ENCODE results near the gene OCA2. TPM values are rescaled to one million over a fixed set of nuclear protein-coding genes. Genes with fewer than 3 reads are reported as not detected.

OCA2 gene
- total RNA-seq, 2 experiments from 2014 or later = not detected

DNA sequence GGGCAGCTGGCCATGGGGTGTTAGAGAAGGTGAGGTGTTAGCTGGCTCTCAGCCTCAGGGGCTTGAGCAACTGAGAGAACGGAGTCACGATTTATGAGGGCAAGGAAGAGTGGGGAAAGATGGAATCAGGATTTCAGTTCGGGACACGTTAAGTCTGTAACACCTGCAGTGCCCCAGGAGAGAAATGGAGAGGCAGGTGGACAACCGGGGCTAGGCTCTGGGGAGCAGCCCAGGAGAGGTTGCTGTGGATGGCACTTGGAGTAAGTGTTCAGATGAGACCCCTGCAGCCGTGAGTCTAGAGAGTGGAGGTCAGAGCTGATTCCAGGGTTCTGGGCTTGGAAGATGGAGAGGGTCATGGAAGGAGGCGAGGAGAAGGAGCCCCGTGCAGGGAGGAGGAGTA lies 237.9 kb downstream of the OCA2 start:
- BruUV-seq (replicated peaks) = no TSS peak
- no peaks in the 10 kb centered on the region for H4K20me1 ChIP-seq (ENCODE audit: insufficient read depth, low read length)
- no peaks in the 10 kb centered on the region for H3K9me3 ChIP-seq (ENCODE audit: low read length)
- no peaks in the 10 kb centered on the region for H3K36me3 ChIP-seq (ENCODE audit: insufficient read depth, low read length)
- H2AFZ ChIP-seq (ENCODE audit: low read length) = no peak overlapping the region
- H3K4me3 ChIP-seq (ENCODE audit: low read depth, low read length, poor library complexity, severe bottlenecking) = no peak overlapping the region
- no peaks in the 10 kb centered on the region for H3K9me2 ChIP-seq (ENCODE audit: insufficient read depth, low read length)
- DNase-seq (ENCODE audit: low spot score) = no peak
- no peaks in the 10 kb centered on the region for H3K4me1 ChIP-seq (ENCODE audit: insufficient read depth, low read length, poor library complexity, severe bottlenecking)
- POLR2A ChIA-PET = no interaction called here
- H3K79me2 ChIP-seq (ENCODE audit: insufficient read depth, low read depth, low read length) = no peaks in the 10 kb centered on the region
- CTCF ChIA-PET (ENCODE audit: unreplicated experiment) = no interaction called here
- no peak overlapping the region for H3K4me2 ChIP-seq (ENCODE audit: low read length)
- intact Hi-C loops (cut with micrococcal nuclease; ENCODE audit: unreplicated experiment) = no loop called here
- no peak for TF ChIP-seq EZH2phosphoT487 (IDR thresholded peaks at IDR 0.05; ENCODE audit: borderline replicate concordance, low read depth, low read length)
- TF ChIP-seq, protein P1, sequence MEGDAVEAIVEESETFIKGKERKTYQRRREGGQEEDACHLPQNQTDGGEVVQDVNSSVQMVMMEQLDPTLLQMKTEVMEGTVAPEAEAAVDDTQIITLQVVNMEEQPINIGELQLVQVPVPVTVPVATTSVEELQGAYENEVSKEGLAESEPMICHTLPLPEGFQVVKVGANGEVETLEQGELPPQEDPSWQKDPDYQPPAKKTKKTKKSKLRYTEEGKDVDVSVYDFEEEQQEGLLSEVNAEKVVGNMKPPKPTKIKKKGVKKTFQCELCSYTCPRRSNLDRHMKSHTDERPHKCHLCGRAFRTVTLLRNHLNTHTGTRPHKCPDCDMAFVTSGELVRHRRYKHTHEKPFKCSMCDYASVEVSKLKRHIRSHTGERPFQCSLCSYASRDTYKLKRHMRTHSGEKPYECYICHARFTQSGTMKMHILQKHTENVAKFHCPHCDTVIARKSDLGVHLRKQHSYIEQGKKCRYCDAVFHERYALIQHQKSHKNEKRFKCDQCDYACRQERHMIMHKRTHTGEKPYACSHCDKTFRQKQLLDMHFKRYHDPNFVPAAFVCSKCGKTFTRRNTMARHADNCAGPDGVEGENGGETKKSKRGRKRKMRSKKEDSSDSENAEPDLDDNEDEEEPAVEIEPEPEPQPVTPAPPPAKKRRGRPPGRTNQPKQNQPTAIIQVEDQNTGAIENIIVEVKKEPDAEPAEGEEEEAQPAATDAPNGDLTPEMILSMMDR (conservative IDR thresholded peaks at IDR 0.05; ENCODE audit: low read length) = no peak
- H3K27ac ChIP-seq (ENCODE audit: low read depth, low read length, poor library complexity, severe bottlenecking) = no peak overlapping the region

DNA sequence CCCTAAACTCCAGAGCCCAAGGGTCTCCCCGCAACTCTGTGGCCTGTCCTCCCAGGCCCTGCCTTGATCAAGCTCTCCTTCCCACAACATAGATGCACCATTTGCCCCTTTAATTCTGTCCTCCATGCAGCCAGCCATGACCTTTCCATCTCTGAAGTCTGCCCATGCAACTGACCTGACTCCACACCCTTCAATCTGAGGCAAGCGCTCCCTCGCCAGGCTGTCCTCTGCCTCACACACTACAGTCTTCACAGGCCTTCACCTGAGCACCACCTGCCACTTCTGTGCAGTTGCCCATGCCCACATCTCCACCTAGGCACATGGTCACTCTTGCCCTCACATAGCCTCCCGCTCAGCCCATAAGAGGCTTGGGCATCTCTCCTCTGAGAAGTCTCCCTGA lies 244.0 kb downstream of the OCA2 start:
- Histone ChIP-seq H2AFZ (ENCODE audit: low read length) (no peak overlapping the region), H3K4me2 (ENCODE audit: low read length) (no peak overlapping the region), H3K36me3 (ENCODE audit: insufficient read depth, low read length) (no peaks in the 10 kb centered on the region), H3K4me1 (ENCODE audit: insufficient read depth, low read length, poor library complexity, severe bottlenecking) (no peaks in the 10 kb centered on the region), H3K4me3 (ENCODE audit: low read depth, low read length, poor library complexity, severe bottlenecking) (no peak overlapping the region), H3K9me3 (ENCODE audit: low read length) (no peaks in the 10 kb centered on the region), H4K20me1 (ENCODE audit: insufficient read depth, low read length) (no peaks in the 10 kb centered on the region), H3K9me2 (ENCODE audit: insufficient read depth, low read length) (no peaks in the 10 kb centered on the region), H3K27ac (ENCODE audit: low read depth, low read length, poor library complexity, severe bottlenecking) (no peak overlapping the region), H3K79me2 (ENCODE audit: insufficient read depth, low read depth, low read length) (no peaks in the 10 kb centered on the region)
- no TSS peak for BruUV-seq (replicated peaks)
- intact Hi-C loops (cut with micrococcal nuclease; ENCODE audit: unreplicated experiment) = no loop called here
- DNase-seq (ENCODE audit: low spot score) = no peak
- POLR2A ChIA-PET = no interaction called here
- TF ChIP-seq, protein P1 (conservative IDR thresholded peaks at IDR 0.05; ENCODE audit: low read length) = no peak
- TF ChIP-seq EZH2phosphoT487 (IDR thresholded peaks at IDR 0.05; ENCODE audit: borderline replicate concordance, low read depth, low read length) = no peak
- CTCF ChIA-PET (ENCODE audit: unreplicated experiment) = no interaction called here

DNA sequence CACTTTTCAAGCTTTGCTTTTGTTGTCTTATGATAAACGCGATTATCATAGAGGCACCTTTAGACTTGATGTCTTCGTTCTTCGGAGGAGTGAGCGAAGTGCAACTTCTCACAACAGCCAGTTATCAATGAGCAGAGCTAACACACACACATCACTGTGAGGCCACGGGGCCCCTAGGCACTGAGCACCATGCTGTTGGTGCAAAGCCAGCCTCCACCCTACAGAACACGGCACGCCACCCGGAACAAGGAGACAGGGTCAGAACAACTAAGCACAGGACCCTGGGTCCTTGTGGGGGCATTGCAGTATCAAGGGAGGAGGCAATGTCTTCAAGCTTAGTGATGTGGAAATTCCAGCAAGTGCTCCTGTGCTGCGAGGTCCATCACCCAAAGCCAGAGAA lies 244.5 kb downstream of the OCA2 start:
- H3K9me3 ChIP-seq (ENCODE audit: low read length) = no peaks in the 10 kb centered on the region
- no peaks in the 10 kb centered on the region for H4K20me1 ChIP-seq (ENCODE audit: insufficient read depth, low read length)
- H2AFZ ChIP-seq (ENCODE audit: low read length) = no peak overlapping the region
- H3K4me1 ChIP-seq (ENCODE audit: insufficient read depth, low read length, poor library complexity, severe bottlenecking) = no peaks in the 10 kb centered on the region
- no peak overlapping the region for H3K4me2 ChIP-seq (ENCODE audit: low read length)
- no peaks in the 10 kb centered on the region for H3K9me2 ChIP-seq (ENCODE audit: insufficient read depth, low read length)
- no peaks in the 10 kb centered on the region for H3K36me3 ChIP-seq (ENCODE audit: insufficient read depth, low read length)
- no peaks in the 10 kb centered on the region for H3K79me2 ChIP-seq (ENCODE audit: insufficient read depth, low read depth, low read length)
- intact Hi-C loops (cut with micrococcal nuclease; ENCODE audit: unreplicated experiment) = no loop called here
- TF ChIP-seq, protein P1 (conservative IDR thresholded peaks at IDR 0.05; ENCODE audit: low read length) = no peak
- TF ChIP-seq EZH2phosphoT487 (IDR thresholded peaks at IDR 0.05; ENCODE audit: borderline replicate concordance, low read depth, low read length) = no peak
- no TSS peak for BruUV-seq (replicated peaks)
- no peak for DNase-seq (ENCODE audit: low spot score)
- POLR2A ChIA-PET = no interaction called here
- CTCF ChIA-PET (ENCODE audit: unreplicated experiment) = no interaction called here
- no peak overlapping the region for H3K4me3 ChIP-seq (ENCODE audit: low read depth, low read length, poor library complexity, severe bottlenecking)
- no peak overlapping the region for H3K27ac ChIP-seq (ENCODE audit: low read depth, low read length, poor library complexity, severe bottlenecking)
